Coronary artery (tissue), 2 donors: ENCODE results near the gene ELP5.

Experiments
- DNase-seq: peaks from one replicate; pipeline ENCODE4 v3.0.0-alpha.2; 2017; ENCODE audit warnings: low spot score
- H3K27ac ChIP-seq, 2 donors: fragments of 200-600 bp; sonication (generic); one replicate each; pipeline ENCODE4 v1.5.1; 2016 to 2019
- H3K4me3 ChIP-seq: fragments of 200-600 bp; sonication (generic); 2 replicates; pipeline ENCODE4 v1.5.1; 2016; ENCODE audit warnings: mild to moderate bottlenecking, moderate library complexity
- TF ChIP-seq, protein P1 (sequence below): fragments of 200-600 bp; sonication (generic); IDR thresholded peaks from one replicate; pipeline ENCODE4 v1.5.1; 2019; ENCODE audit warnings: antibody characterized with exemption

Gene ELP5

GRCh38 chr17:7281953-7282751 is 30.1 kb downstream of the ELP5 start:
- H3K27ac ChIP-seq, result peak overlapping the region; percentile 87 to 90

DNA sequence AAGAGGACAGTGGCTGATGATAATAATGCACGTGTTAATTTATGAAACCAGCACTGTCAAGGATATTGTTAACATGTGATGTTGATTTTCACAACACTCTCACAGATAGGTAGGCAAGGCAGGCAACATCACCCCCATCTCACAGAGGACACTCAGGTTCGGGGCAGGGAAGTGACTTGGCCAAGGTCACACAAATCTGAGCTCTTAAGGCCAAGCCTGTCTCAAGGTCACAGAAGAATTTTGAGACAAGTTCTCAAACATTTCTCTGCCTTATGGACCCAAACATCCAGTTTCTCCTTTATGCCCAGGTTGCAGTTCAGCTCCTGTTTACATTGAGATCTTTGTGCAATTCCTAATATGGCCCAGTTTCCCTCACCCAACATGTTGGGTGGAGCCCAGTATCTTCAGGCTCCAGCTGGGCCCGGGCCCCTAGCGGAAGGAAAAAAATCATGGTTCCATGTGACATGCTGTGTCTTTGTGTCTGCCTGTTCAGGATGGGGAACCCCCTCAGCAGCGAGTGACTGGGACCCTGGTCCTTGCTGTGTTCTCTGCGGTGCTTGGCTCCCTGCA is 30.8 kb downstream of the ELP5 start:
- TF ChIP-seq, protein P1, sequence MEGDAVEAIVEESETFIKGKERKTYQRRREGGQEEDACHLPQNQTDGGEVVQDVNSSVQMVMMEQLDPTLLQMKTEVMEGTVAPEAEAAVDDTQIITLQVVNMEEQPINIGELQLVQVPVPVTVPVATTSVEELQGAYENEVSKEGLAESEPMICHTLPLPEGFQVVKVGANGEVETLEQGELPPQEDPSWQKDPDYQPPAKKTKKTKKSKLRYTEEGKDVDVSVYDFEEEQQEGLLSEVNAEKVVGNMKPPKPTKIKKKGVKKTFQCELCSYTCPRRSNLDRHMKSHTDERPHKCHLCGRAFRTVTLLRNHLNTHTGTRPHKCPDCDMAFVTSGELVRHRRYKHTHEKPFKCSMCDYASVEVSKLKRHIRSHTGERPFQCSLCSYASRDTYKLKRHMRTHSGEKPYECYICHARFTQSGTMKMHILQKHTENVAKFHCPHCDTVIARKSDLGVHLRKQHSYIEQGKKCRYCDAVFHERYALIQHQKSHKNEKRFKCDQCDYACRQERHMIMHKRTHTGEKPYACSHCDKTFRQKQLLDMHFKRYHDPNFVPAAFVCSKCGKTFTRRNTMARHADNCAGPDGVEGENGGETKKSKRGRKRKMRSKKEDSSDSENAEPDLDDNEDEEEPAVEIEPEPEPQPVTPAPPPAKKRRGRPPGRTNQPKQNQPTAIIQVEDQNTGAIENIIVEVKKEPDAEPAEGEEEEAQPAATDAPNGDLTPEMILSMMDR, result no peak
- peak overlapping the region; percentile 71 for H3K4me3 ChIP-seq
- no peak for DNase-seq
- H3K27ac ChIP-seq, result peak overlapping the region; percentile 87 to 90

More at GRCh38 chr17:7281953-7282751, 30.1 kb downstream of the ELP5 start:
- peak overlapping the region; percentile 71 for H3K4me3 ChIP-seq
- DNase-seq, result no peak
- TF ChIP-seq, protein P1, result no peak

GRCh38 chr17:7283471-7284216 is 31.6 kb downstream of the ELP5 start:
- TF ChIP-seq, protein P1, result no peak
- Histone ChIP-seq H3K27ac (no peak overlapping the region), H3K4me3 (no peak overlapping the region)
- no peak for DNase-seq

GRCh38 chr17:7284911-7285310 is 32.9 kb downstream of the ELP5 start:
- Histone ChIP-seq H3K4me3 (no peak overlapping the region), H3K27ac (no peak overlapping the region)
- TF ChIP-seq, protein P1, result no peak
- no peak for DNase-seq

- H3K27ac ChIP-seq, result no peak overlapping the region
- TF ChIP-seq, protein P1, result no peak
- no peak overlapping the region for H3K4me3 ChIP-seq
- DNase-seq, result no peak
Measured at GRCh38 chr17:7285679-7286078, 33.7 kb downstream of the ELP5 start.

DNA sequence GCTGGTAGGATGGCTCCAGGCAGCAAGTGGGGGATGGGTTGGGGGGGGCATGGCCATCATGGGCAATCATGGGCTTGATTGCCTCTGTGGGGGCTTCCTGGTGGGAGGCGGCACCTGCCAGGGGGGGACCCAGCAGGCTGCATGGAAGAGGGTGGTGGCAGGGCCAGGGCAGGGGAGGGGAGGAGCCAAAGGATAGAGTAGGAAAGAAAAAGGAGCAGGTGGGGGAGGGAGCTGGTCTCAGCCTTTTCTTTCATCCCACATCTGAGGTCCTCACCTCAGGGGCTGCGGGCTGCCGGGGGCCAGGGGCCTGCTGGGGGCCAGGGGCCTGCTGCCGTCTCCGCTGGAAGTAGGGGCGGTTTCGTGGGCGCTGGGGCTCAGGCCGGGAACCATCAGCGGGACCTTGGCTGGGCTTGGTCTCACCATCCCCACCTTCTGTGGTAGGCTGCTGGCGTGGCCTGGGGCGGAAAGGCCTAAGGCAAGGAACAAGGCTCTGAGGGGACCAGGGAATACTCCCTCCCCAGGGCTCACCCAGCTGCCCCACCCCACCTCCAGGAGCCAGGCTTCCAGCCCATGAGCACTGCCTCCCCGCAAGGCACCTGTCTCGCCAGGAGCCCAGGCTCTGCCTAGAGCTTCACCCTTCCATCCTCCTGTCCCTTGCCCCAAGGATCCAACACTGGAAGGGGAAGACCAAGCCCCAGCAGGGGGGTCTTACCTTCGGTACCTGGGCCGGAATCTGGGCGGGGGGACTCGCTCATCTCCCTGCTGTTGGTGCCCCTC is 37.4 kb downstream of the ELP5 start:
- Histone ChIP-seq H3K27ac (no peak overlapping the region), H3K4me3 (no peak overlapping the region)
- TF ChIP-seq, protein P1, result no peak
- no peak for DNase-seq
